ENCODE data around the gene CCER1.

Gene CCER1

GRCh38 chr12:90999966-91000365 is 45.0 kb upstream of the CCER1 start:
- Histone ChIP-seq H3K79me2 (ENCODE audit: control insufficient read depth, low read length) (no peaks in the 10 kb centered on the region), H3K4me2 (ENCODE audit: low read length) (no peak overlapping the region), H3K4me1 (ENCODE audit: control insufficient read depth, low read length) (no peaks in the 10 kb centered on the region), H3K9me3 (ENCODE audit: control insufficient read depth, insufficient read depth, low read length) (no peaks in the 10 kb centered on the region), H3K27ac (ENCODE audit: low read depth, low read length) (no peak overlapping the region), H3K36me3 (ENCODE audit: control insufficient read depth, low read length) (no peaks in the 10 kb centered on the region), H4K20me1 (ENCODE audit: control insufficient read depth, insufficient read depth, low read depth, low read length) (no peaks in the 10 kb centered on the region), H3F3A (ENCODE audit: control insufficient read depth, insufficient read depth) (no peaks in the 10 kb centered on the region), H3K9me2 (replicated peaks; ENCODE audit: control insufficient read depth, low read length) (no peaks in the 10 kb centered on the region), H3K27me3 (ENCODE audit: control insufficient read depth, low read length) (no peaks in the 10 kb centered on the region), H3K4me3 (ENCODE audit: low read length) (no peak overlapping the region)
- TF ChIP-seq CTCF (IDR thresholded peaks at IDR 0.05; ENCODE audit: low read depth, low read length, poor library complexity, severe bottlenecking) (no peak), EZH2phosphoT487 (IDR thresholded peaks at IDR 0.05; ENCODE audit: borderline replicate concordance, low read length) (no peak)

- H3K27ac ChIP-seq (ENCODE audit: low read depth, low read length): no peak overlapping the region
- no peak overlapping the region for H3K4me2 ChIP-seq (ENCODE audit: low read length)
Observed at GRCh38 chr12:90999527-90999926, 44.6 kb upstream of the CCER1 start.

GRCh38 chr12:90995010-90995409 is 40.0 kb upstream of the CCER1 start:
- Histone ChIP-seq H4K20me1 (ENCODE audit: control insufficient read depth, insufficient read depth, low read depth, low read length) (no peaks in the 10 kb centered on the region), H3K9me3 (ENCODE audit: control insufficient read depth, insufficient read depth, low read length) (no peaks in the 10 kb centered on the region), H3K4me2 (ENCODE audit: low read length) (no peak overlapping the region), H3K4me1 (ENCODE audit: control insufficient read depth, low read length) (no peaks in the 10 kb centered on the region), H3K27me3 (ENCODE audit: control insufficient read depth, low read length) (no peaks in the 10 kb centered on the region), H3K27ac (ENCODE audit: low read depth, low read length) (no peak overlapping the region), H3K79me2 (ENCODE audit: control insufficient read depth, low read length) (no peaks in the 10 kb centered on the region), H3K9me2 (replicated peaks; ENCODE audit: control insufficient read depth, low read length) (no peaks in the 10 kb centered on the region), H3K36me3 (ENCODE audit: control insufficient read depth, low read length) (no peaks in the 10 kb centered on the region), H3F3A (ENCODE audit: control insufficient read depth, insufficient read depth) (no peaks in the 10 kb centered on the region), H3K4me3 (ENCODE audit: low read length) (no peak overlapping the region)
- TF ChIP-seq CTCF (IDR thresholded peaks at IDR 0.05; ENCODE audit: low read depth, low read length, poor library complexity, severe bottlenecking): no peak
- TF ChIP-seq EZH2phosphoT487 (IDR thresholded peaks at IDR 0.05; ENCODE audit: borderline replicate concordance, low read length): no peak

More at GRCh38 chr12:90999527-90999926, 44.6 kb upstream of the CCER1 start:
- Histone ChIP-seq H3K36me3 (ENCODE audit: control insufficient read depth, low read length) (no peaks in the 10 kb centered on the region), H3K4me1 (ENCODE audit: control insufficient read depth, low read length) (no peaks in the 10 kb centered on the region), H3K9me3 (ENCODE audit: control insufficient read depth, insufficient read depth, low read length) (no peaks in the 10 kb centered on the region), H3K79me2 (ENCODE audit: control insufficient read depth, low read length) (no peaks in the 10 kb centered on the region), H4K20me1 (ENCODE audit: control insufficient read depth, insufficient read depth, low read depth, low read length) (no peaks in the 10 kb centered on the region), H3K27me3 (ENCODE audit: control insufficient read depth, low read length) (no peaks in the 10 kb centered on the region), H3K4me3 (ENCODE audit: low read length) (no peak overlapping the region), H3F3A (ENCODE audit: control insufficient read depth, insufficient read depth) (no peaks in the 10 kb centered on the region), H3K9me2 (replicated peaks; ENCODE audit: control insufficient read depth, low read length) (no peaks in the 10 kb centered on the region)
- TF ChIP-seq EZH2phosphoT487 (IDR thresholded peaks at IDR 0.05; ENCODE audit: borderline replicate concordance, low read length) (no peak), CTCF (IDR thresholded peaks at IDR 0.05; ENCODE audit: low read depth, low read length, poor library complexity, severe bottlenecking) (no peak)
